ENCODE data around the gene LIN7A. TPM values are rescaled to one million over a fixed set of nuclear protein-coding genes. Genes with fewer than 3 reads are reported as not detected.
A peak's percentile ranks its signal among the peaks of the same experiment; 100 is the strongest.

Gene LIN7A
- total RNA-seq, 1 donor from 2014 or later, result 13.7 TPM

- DNase-seq (ENCODE audit: missing footprints) (no peak), ATAC-seq (no peak)
- intact Hi-C loops (cut with DNase I), result no loop called here
Measured at GRCh38 chr12:80868576-80868975, 69.2 kb downstream of the LIN7A start.

- ATAC-seq, result no peak
- DNase-seq (ENCODE audit: missing footprints), result no peak
- intact Hi-C loops (cut with DNase I), result no loop called here
Measured at GRCh38 chr12:80867941-80868340, 69.8 kb downstream of the LIN7A start.

GRCh38 chr12:80864046-80864735 lies 73.5 kb downstream of the LIN7A start:
- ATAC-seq (no peak), DNase-seq (ENCODE audit: missing footprints) (no peak)
- intact Hi-C loops (cut with DNase I), result no loop called here

DNA sequence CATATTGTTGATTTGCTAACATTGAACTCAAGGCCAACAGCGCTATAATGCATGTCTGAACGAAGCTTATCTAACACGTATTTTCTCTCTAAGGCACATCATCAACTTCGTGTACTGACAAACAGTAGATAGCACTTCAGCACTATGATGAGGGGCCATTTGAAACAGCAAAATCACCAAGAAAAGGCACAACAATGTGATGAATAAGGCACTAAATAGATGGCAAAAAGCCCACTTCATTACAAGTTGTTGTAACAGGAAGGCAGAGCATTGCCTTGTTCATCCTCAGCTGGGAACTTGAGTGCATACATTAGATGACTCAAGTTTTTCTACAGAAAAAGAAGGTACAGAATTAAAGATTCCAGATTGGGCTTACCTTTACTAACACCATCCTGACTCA lies 75.2 kb downstream of the LIN7A start:
- DNase-seq (ENCODE audit: missing footprints) (no peak), ATAC-seq (no peak)
- intact Hi-C loops (cut with DNase I), result no loop called here

- ATAC-seq, result no peak
- intact Hi-C loops (cut with DNase I), result no loop called here
- DNase-seq (ENCODE audit: missing footprints), result no peak
Measured at GRCh38 chr12:80861641-80862378, 75.9 kb downstream of the LIN7A start.

DNA sequence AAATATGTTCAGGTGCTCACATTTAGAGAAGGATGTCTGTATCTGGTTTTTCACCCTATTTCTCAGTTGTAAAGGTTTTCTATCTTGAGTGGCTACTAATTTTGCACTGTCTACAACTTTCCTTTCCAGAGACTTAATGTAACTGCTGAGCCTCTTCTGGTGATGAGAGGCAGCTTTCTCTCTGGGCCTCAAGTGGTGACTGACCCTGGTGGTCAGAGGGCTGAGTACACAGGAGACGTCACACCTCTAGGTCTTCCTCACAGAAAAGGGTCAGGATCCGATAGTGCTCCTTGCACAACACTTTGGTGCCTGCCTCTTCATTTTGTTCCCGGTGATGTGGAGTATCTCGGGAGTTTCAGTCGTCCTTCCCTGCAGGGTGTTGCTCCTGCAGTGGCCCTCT lies 76.8 kb downstream of the LIN7A start:
- ATAC-seq (no peak), DNase-seq (ENCODE audit: missing footprints) (no peak)
- intact Hi-C loops (cut with DNase I), result no loop called here

DNA sequence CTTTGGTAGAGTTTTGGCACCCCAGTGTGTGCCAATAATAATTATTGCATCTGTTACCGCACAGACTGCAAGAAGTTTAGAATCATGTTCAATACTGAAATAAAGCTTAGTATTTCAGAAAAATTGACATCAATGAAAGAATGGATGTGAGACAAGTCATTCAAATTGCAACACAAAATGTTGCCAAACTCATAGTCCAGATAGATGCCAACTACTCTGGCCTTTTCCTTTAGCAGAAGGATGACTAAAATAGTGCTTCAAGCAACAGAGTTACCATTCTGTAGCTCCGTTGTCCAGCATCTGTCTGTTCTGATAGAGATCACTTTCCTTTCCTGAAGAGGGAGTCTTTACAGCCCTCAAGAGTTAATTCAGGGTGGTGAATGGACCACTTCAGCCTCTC lies 77.5 kb downstream of the LIN7A start:
- DNase-seq (ENCODE audit: missing footprints), result no peak
- no peak for ATAC-seq
- intact Hi-C loops (cut with DNase I), result no loop called here

- ATAC-seq (peak; percentile 39), DNase-seq (ENCODE audit: missing footprints) (no peak)
- intact Hi-C loops (cut with DNase I), result no loop called here
Measured at GRCh38 chr12:80858356-80858755, 79.4 kb downstream of the LIN7A start.

GRCh38 chr12:80857311-80857710 lies 80.4 kb downstream of the LIN7A start:
- intact Hi-C loops (cut with DNase I), result no loop called here
- DNase-seq (ENCODE audit: missing footprints), result no peak
- ATAC-seq, result no peak

GRCh38 chr12:80849337-80849736 lies 88.4 kb downstream of the LIN7A start:
- ATAC-seq, result no peak
- DNase-seq (ENCODE audit: missing footprints), result no peak
- intact Hi-C loops (cut with DNase I), result no loop called here

DNA sequence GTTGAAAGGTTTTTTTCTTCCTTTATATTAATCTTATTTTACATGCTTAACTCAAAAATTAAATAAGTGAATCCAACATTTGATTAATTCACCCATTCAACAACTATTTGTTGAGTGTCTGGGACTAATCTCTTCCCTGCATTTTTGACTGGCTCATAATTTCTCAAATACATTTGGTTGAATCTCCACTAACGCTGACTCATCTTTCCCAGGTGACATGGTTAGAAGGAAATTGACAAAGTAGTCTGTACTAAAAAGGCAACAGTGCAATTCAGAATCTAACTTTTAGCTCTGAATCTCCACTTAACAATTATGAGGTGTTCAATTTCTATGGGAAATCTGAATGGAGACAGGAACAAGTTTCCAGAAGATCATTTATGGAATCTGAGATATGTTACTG lies 88.9 kb downstream of the LIN7A start:
- no peak for DNase-seq (ENCODE audit: missing footprints)
- intact Hi-C loops (cut with DNase I), result no loop called here
- ATAC-seq, result no peak

- intact Hi-C loops (cut with DNase I), result no loop called here
- ATAC-seq, result no peak
- DNase-seq (ENCODE audit: missing footprints), result no peak
Measured at GRCh38 chr12:80847575-80847974, 90.2 kb downstream of the LIN7A start.

- intact Hi-C loops (cut with DNase I), result no loop called here
- no peak for DNase-seq (ENCODE audit: missing footprints)
- ATAC-seq, result no peak
Measured at GRCh38 chr12:80846952-80847351, 90.8 kb downstream of the LIN7A start.

DNA sequence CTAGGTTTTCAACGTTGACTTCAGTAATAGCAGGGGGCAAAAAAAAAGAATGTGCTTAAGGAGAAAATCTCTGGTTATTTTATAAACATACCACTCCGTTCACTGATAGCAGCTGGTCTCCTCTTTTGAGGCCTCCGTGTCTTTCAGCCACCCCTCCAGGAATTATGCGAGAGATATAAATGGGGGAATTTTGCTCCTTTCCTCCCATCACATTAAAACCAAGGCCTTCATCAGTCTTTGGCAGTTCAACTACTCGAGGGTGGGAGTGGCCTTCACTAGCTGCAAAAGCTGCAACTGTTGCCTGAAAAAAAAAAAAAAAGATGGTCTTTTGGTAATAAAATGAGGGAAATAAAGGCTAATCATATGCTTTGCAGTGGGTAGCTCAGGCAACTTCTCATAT lies 92.1 kb downstream of the LIN7A start:
- ATAC-seq (no peak), DNase-seq (ENCODE audit: missing footprints) (no peak)
- intact Hi-C loops (cut with DNase I), result no loop called here

DNA sequence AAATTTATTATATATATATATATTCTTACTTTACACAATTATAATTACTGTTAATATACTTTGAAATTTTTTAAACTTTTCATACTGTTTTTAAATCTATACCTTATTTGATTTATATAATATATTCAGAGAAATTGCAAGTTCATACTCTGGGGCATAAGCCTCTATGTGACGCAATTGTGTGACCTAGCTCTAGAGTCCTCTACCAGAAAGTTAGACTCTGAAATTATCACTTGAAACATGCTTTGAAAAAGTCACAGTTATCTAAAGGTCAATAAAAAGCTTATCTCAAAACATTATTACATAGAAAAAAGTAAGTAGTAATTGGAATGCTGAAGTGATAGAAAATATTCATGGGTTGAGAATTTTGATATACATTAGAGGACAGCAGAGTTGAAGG lies 93.8 kb downstream of the LIN7A start:
- DNase-seq (ENCODE audit: missing footprints) (no peak), ATAC-seq (no peak)
- intact Hi-C loops (cut with DNase I), result no loop called here

DNA sequence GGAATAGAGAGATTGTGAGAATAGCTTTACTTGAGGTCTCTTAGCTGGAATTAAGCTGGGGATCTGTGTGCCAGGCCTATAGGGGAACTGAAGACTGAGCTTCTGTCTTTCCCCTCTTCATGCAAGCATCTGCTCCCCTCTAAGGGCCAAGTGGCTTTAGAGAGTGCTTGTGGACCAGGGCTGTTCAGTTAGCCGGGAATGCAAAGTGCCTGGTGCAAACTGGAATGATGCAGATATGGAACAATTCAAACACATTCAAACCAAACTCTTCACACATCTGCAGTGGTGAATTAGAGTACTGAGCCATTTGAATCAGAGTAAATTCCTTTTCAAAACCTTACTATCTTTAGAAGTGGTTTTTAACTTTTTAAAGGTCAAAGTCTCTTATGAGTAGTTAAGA lies 99.0 kb downstream of the LIN7A start:
- intact Hi-C loops (cut with DNase I), result loop anchor here (5.0 kb wide), 1 partner anchor 39 kb away; no protein-coding TSS in a partner anchor
- DNase-seq (ENCODE audit: missing footprints) (no peak), ATAC-seq (peak; percentile 58)

- intact Hi-C loops (cut with DNase I), result loop anchor here (5.0 kb wide), 1 partner anchor 39 kb away; no protein-coding TSS in a partner anchor
- no peak for ATAC-seq
- DNase-seq (ENCODE audit: missing footprints), result no peak
Measured at GRCh38 chr12:80838024-80838658, 99.6 kb downstream of the LIN7A start.

- ATAC-seq (peak; percentile 88), DNase-seq (ENCODE audit: missing footprints) (no peak)
- intact Hi-C loops (cut with DNase I), result loop anchor here (2.0 to 5.0 kb wide), 2 partner anchors 40 to 99 kb away; partner anchors contain the start of gene LIN7A
Measured at GRCh38 chr12:80837342-80837978, 100.3 kb downstream of the LIN7A start.

- intact Hi-C loops (cut with DNase I), result loop anchor here (5.0 kb wide), 1 partner anchor 43 kb away; no protein-coding TSS in a partner anchor
- no peak for ATAC-seq
Measured at GRCh38 chr12:80834724-80835123, 103.0 kb downstream of the LIN7A start.

More at GRCh38 chr12:80834724-80835123, 103.0 kb downstream of the LIN7A start:
- DNase-seq (ENCODE audit: missing footprints), result no peak

Data from Right ventricle myocardium inferior (tissue), 1 donor.